Stimulated activated CD4-positive, alpha-beta T cell treated with anti-CD3 and anti-CD28 coated beads, Interleukin-1b, Interleukin-23, amount 100 ng/mL, for 48 hours (primary cell): Measurements from ENCODE around the gene USH2A.

Source experiments
- DNase-seq: peaks from one replicate; pipeline ENCODE4 v3.0.0-alpha.2; 2020

USH2A gene

GRCh38 chr1:216111842-216112241 is 311.4 kb downstream of the USH2A start:
- DNase-seq: no peak

GRCh38 chr1:216095400-216095799 is 327.8 kb downstream of the USH2A start:
- DNase-seq: no peak

- no peak for DNase-seq
Observed at GRCh38 chr1:216090556-216090955, 332.7 kb downstream of the USH2A start.

GRCh38 chr1:216086678-216087077 is 336.6 kb downstream of the USH2A start:
- DNase-seq: no peak

- DNase-seq: no peak
Observed at GRCh38 chr1:216081445-216081844, 341.8 kb downstream of the USH2A start.

GRCh38 chr1:216076751-216077150 is 346.5 kb downstream of the USH2A start:
- DNase-seq: no peak

GRCh38 chr1:216075339-216075738 is 347.9 kb downstream of the USH2A start:
- no peak for DNase-seq

GRCh38 chr1:216073793-216074595 is 349.3 kb downstream of the USH2A start:
- DNase-seq: no peak

- DNase-seq: no peak
Observed at GRCh38 chr1:216071262-216071661, 352.0 kb downstream of the USH2A start.

- DNase-seq: no peak
Observed at GRCh38 chr1:216064643-216065042, 358.6 kb downstream of the USH2A start.

GRCh38 chr1:216057947-216058346 is 365.3 kb downstream of the USH2A start:
- no peak for DNase-seq

- DNase-seq: no peak
Observed at GRCh38 chr1:216057063-216057462, 366.2 kb downstream of the USH2A start.

GRCh38 chr1:216055004-216055403 is 368.2 kb downstream of the USH2A start:
- DNase-seq: no peak

GRCh38 chr1:216054600-216054999 is 368.6 kb downstream of the USH2A start:
- no peak for DNase-seq

GRCh38 chr1:216051071-216051470 is 372.2 kb downstream of the USH2A start:
- no peak for DNase-seq

GRCh38 chr1:216049741-216050430 is 373.4 kb downstream of the USH2A start:
- no peak for DNase-seq

GRCh38 chr1:216047811-216048572 is 375.3 kb downstream of the USH2A start:
- no peak for DNase-seq

- no peak for DNase-seq
Observed at GRCh38 chr1:216046336-216046735, 376.9 kb downstream of the USH2A start.

- DNase-seq: no peak
Observed at GRCh38 chr1:216045400-216045799, 377.8 kb downstream of the USH2A start.

- no peak for DNase-seq
Observed at GRCh38 chr1:216044538-216044937, 378.7 kb downstream of the USH2A start.

GRCh38 chr1:216034506-216034905 is 388.7 kb downstream of the USH2A start:
- no peak for DNase-seq

GRCh38 chr1:216032961-216033614 is 390.2 kb downstream of the USH2A start:
- DNase-seq: no peak

GRCh38 chr1:216032284-216032683 is 391.0 kb downstream of the USH2A start:
- DNase-seq: no peak
